Keratinocyte (primary cell): Measurements from ENCODE around the gene SMC4. TPM values are rescaled to one million over a fixed set of nuclear protein-coding genes. Genes with fewer than 3 reads are reported as not detected.

Source experiments
- DNase-seq: peaks from one replicate; pipeline ENCODE4 v3.0.0-alpha.2; 2011; ENCODE audit warnings: low read depth, missing footprints, low spot score
- FAIRE-seq: peaks from 2 replicates; lab custom pipeline; 2011; peaks lifted over from hg19 to GRCh38; lab: Jason Lieb, UNC
- H2AFZ ChIP-seq: 2 replicates; pipeline ENCODE4 v1.6.0; 2012; ENCODE audit warnings: low read length, control low read depth, inconsistent platforms; ENCODE audit not compliant: control insufficient read depth
- H3K27ac ChIP-seq: 2 replicates; pipeline ENCODE4 v1.5.1; 2011; ENCODE audit warnings: low read length; ENCODE audit not compliant: control insufficient read depth, insufficient read depth
- H3K27me3 ChIP-seq: 3 replicates; pipeline ENCODE4 v1.6.0; 2011; ENCODE audit warnings: low read length; ENCODE audit not compliant: control insufficient read depth, insufficient read depth; ENCODE audit errors: extremely low read depth
- H3K36me3 ChIP-seq, 2 experiments: 2 replicates in 1 of 2; 3 replicates in 1 of 2; pipeline ENCODE4 v1.5.1; 2011; ENCODE audit warnings: low read length in 2 of 2, mild to moderate bottlenecking in 1 of 2; ENCODE audit not compliant: control insufficient read depth in 2 of 2, insufficient read depth in 2 of 2; ENCODE audit errors: extremely low read depth in 1 of 2
- H3K4me1 ChIP-seq: 3 replicates; pipeline ENCODE4 v1.5.1; 2011; ENCODE audit warnings: low read length; ENCODE audit not compliant: control insufficient read depth, insufficient read depth; ENCODE audit errors: extremely low read depth
- H3K4me2 ChIP-seq: 3 replicates; pipeline ENCODE4 v1.6.0; 2011; ENCODE audit warnings: low read depth, low read length; ENCODE audit not compliant: control insufficient read depth, insufficient read depth; ENCODE audit errors: extremely low read depth
- H3K4me3 ChIP-seq, 3 experiments: fragments of 200-600 bp in 1 of 3; sonication (generic) in 1 of 3; 2 replicates in 2 of 3; 3 replicates in 1 of 3; pipeline ENCODE4 v1.5.1; 2011 to 2016; ENCODE audit warnings: low read length in 3 of 3, mild to moderate bottlenecking in 3 of 3, control low read depth in 2 of 3, inconsistent platforms in 1 of 3, low read depth in 1 of 3, mixed read lengths in 1 of 3, mixed run types in 1 of 3, moderate library complexity in 1 of 3; ENCODE audit not compliant: control insufficient read depth in 2 of 3, insufficient read depth in 2 of 3; ENCODE audit errors: extremely low read depth in 1 of 3
- H3K79me2 ChIP-seq: 2 replicates; pipeline ENCODE4 v1.6.0; 2012; ENCODE audit warnings: low read length; ENCODE audit not compliant: control insufficient read depth, insufficient read depth
- H3K9ac ChIP-seq: 3 replicates; pipeline ENCODE4 v1.6.0; 2011; ENCODE audit warnings: low read length; ENCODE audit not compliant: control insufficient read depth, insufficient read depth; ENCODE audit errors: extremely low read depth
- H3K9me1 ChIP-seq: 3 replicates; pipeline ENCODE4 v1.6.0; 2011; ENCODE audit warnings: low read length; ENCODE audit not compliant: control insufficient read depth, insufficient read depth; ENCODE audit errors: extremely low read depth
- H3K9me3 ChIP-seq: 2 replicates; pipeline ENCODE4 v1.5.1; 2012; ENCODE audit warnings: low read depth, low read length; ENCODE audit not compliant: control insufficient read depth
- H4K20me1 ChIP-seq: 3 replicates; pipeline ENCODE4 v1.6.0; 2011; ENCODE audit warnings: low read length; ENCODE audit not compliant: control insufficient read depth, insufficient read depth; ENCODE audit errors: extremely low read depth
- CTCF ChIP-seq, 3 experiments: IDR thresholded peaks in 1 of 3; conservative IDR thresholded peaks in 1 of 3; optimal IDR thresholded peaks in 1 of 3; 2 replicates in 2 of 3; 3 replicates in 1 of 3; pipeline versions ENCODE3 to v1.5.1; 2011; ENCODE audit warnings: low read length in 3 of 3, mild to moderate bottlenecking in 3 of 3, moderate library complexity in 2 of 3, control low read depth in 1 of 3, inconsistent platforms in 1 of 3; ENCODE audit not compliant: insufficient read depth in 2 of 3; ENCODE audit errors: extremely low read depth in 1 of 3
- EZH2 ChIP-seq: IDR thresholded peaks from one replicate; pipeline ENCODE4 v1.6.1; 2012; ENCODE audit warnings: inconsistent platforms, mild to moderate bottlenecking, low read length, moderate library complexity
- dilution Hi-C: fragments of 300-500 bp; cut with MboI; formaldehyde crosslinking; loops from one replicate; pipeline ENCODE4 v1.7.0; 2020; ENCODE audit warnings: low sequenced_read_pairs; ENCODE audit not compliant: extremely low pct_ligation_motif_present
- polyA plus RNA-seq, 5 experiments: library from polyadenylated mRNA; depleted of rRNA in 3 of 5; stranded (reverse) in 3 of 5; stranded (forward) in 1 of 5; unstranded in 1 of 5; fragments of >200 nt; gene quantifications; 1 replicate in 1 of 5; 2 replicates in 3 of 5; 3 replicates in 1 of 5; pipeline versions ENCODE4 v1.2.1 to v1.2.3, GENCODE V29; 2011 to 2012; ENCODE audit warnings: missing spikeins in 2 of 5, low read depth in 1 of 5, low replicate concordance in 1 of 5

The SMC4 gene
- polyA plus RNA-seq, 1 donor (not counting 4 experiments of a cell fraction or from before 2014, with no cell fraction given) = 45.2 TPM

GRCh38 chr3:160395297-160395696 is 4.2 kb upstream of the SMC4 start:
- H3K27ac ChIP-seq = no peak overlapping the region
- no peak overlapping the region for H3K9ac ChIP-seq
- TF ChIP-seq CTCF (optimal IDR thresholded peaks at IDR 0.05 in 1 of 3, IDR thresholded peaks at IDR 0.05 in 1 of 3, conservative IDR thresholded peaks at IDR 0.05 in 1 of 3; ENCODE audit: extremely low read depth in 1 of 3, insufficient read depth in 2 of 3, low read length in 3 of 3) = no peak
- TF ChIP-seq EZH2 = no peak
- H2AFZ ChIP-seq = peak overlapping the region; percentile 10
- no peak overlapping the region for H3K4me3 ChIP-seq
- no peaks in the 10 kb centered on the region for H3K9me1 ChIP-seq
- H3K4me2 ChIP-seq = peak overlapping the region; percentile 20
- H3K36me3 ChIP-seq = no peaks in the 10 kb centered on the region
- FAIRE-seq (peak; percentile 26), DNase-seq (no peak)
- peaks cover 12% of the 10 kb centered on the region for H3K4me1 ChIP-seq
- H3K79me2 ChIP-seq = peaks cover 34% of the 10 kb centered on the region
- no peaks in the 10 kb centered on the region for H3K9me3 ChIP-seq
- H4K20me1 ChIP-seq = no peaks in the 10 kb centered on the region
- dilution Hi-C loops = no loop called here
- no peaks in the 10 kb centered on the region for H3K27me3 ChIP-seq

- dilution Hi-C loops = no loop called here
- DNase-seq = no peak
Measured at GRCh38 chr3:160398820-160399124, 678 bp upstream of the SMC4 start.

More at GRCh38 chr3:160398820-160399124, 678 bp upstream of the SMC4 start:
- H3K27me3 ChIP-seq = no peaks in the 10 kb centered on the region
- TF ChIP-seq CTCF (optimal IDR thresholded peaks at IDR 0.05 in 1 of 3, IDR thresholded peaks at IDR 0.05 in 1 of 3, conservative IDR thresholded peaks at IDR 0.05 in 1 of 3; ENCODE audit: extremely low read depth in 1 of 3, insufficient read depth in 2 of 3, low read length in 3 of 3) (no peak), EZH2 (no peak)
- H3K9me1 ChIP-seq = no peaks in the 10 kb centered on the region
- peak overlapping the region; percentile 97 for H3K9ac ChIP-seq
- H3K79me2 ChIP-seq = peaks cover 63% of the 10 kb centered on the region
- H3K27ac ChIP-seq = peak overlapping the region; percentile 96
- FAIRE-seq = no peak
- no peaks in the 10 kb centered on the region for H3K9me3 ChIP-seq
- peaks cover 6% of the 10 kb centered on the region for H4K20me1 ChIP-seq
- H3K4me2 ChIP-seq = peak overlapping the region; percentile 81
- H2AFZ ChIP-seq = peak overlapping the region; percentile 95
- no peaks in the 10 kb centered on the region for H3K36me3 ChIP-seq
- H3K4me3 ChIP-seq = peak overlapping the region; percentile 72 to 100 (median 92)
- H3K4me1 ChIP-seq = peaks cover 22% of the 10 kb centered on the region
